Hematopoietic multipotent progenitor cell treated with erythropoietin and hydrocortisone succinate and interleukin-3 and kit ligand, for 15 days (in vitro differentiated cells): ENCODE data around the gene EFL1.

Experiments
- DNase-seq: peaks from one replicate; pipeline ENCODE4 v3.0.0-alpha.2; 2015; ENCODE audit warnings: low spot score

EFL1 gene

DNA sequence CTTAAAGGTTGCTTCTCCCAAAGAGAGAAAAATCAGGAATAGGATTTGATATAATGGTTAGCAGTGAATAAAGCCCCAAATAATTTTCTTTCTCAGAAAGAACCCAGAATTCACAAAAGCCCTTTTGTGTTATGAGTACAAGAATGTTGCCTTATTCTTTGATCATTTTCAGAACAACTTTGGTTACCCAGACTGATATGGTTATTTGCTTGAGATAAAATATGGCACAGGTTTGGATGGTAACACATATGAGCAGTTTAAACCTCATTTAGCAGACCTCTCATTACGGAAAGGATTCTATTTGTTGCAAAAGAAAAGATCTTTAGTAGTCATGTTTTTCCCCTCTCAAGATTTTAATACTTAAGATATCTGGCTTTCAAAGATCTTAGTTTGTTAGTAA lies 111.9 kb downstream of the EFL1 start:
- DNase-seq: no peak

DNA sequence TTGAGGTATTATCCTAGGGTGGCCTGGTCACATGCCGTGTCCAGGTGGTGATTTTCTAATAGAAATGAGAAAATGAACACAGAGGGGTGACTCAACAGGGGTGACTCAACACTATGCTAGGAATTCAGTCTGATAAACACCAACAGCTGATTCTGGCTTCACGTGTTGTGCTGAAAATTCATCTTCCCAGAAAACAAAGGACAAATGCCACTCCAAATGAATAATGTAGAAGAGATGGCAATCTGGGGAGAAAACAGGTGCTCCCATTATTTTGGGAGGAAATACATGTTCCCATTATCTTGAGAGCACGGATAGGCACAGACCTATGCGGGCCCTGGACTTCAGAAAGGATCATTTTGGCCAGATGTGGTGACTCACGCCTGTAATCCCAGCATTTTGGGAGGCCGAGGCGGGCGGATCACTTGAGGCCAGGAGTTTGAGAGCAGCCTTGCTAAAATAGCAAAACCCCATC lies 115.5 kb downstream of the EFL1 start:
- no peak for DNase-seq

DNA sequence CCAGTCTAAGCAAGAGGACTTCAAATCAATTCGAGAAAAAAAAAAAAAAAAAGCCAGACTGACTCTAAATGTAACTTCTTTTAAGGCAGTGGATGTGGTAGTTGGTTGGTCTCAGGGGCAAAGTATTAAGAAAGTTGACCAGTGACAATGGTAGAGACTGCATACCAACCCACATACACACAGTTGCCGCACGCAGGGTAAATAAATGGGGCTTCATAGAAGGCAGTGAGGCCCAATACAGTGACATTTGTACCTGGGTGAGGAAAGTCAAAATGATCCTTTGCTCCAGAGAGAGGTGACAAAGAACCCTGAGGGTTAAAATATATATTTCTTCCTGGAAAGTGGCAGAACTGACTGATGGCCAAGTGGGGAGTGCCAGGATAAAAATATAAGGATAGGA lies 116.0 kb downstream of the EFL1 start:
- DNase-seq: no peak

DNA sequence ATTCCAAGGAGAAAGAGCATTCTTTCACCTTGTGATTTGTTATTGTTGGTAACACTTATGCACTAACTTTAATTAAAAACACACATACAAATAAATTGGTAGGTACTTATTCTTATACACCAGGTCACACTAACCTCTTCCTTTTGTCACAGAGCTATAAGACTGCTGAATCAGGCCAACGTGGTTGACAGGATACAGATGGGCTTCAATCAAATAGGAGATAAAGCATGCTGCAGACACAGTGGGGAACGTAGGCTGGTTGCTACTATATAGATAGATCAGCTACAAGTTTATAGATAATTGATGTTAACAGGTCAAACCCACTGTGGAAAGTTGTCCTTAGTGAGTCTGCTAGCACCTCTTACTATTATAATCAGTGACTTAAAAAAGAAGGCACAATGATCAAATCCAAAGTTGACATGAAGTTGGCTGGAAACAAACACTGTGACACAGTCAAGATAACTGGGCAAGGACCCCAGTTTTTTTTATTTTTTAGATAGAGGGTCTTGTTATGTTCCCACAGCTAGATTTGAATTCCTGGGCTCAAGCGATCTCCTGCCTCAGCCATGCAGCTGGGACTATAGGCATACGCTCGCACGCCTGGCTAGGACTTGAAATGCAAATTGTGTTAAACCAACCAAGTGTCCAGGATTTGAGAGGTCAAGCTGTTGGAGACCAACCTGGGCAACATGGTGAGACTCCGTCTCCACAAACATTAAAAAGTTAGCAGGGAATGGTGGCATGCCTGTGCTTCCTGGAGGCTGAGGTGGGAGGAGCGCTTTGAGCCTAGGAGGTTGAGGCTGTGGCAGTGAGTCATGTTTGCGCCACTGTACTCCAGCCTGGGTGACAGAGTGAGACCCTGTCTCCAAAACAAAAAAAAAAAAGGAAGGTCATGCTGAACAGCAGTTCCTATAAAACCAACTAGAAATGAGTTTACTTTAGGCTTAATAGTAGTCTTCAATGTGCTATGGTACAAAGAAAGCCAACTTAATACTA lies 118.8 kb downstream of the EFL1 start:
- DNase-seq: no peak

DNA sequence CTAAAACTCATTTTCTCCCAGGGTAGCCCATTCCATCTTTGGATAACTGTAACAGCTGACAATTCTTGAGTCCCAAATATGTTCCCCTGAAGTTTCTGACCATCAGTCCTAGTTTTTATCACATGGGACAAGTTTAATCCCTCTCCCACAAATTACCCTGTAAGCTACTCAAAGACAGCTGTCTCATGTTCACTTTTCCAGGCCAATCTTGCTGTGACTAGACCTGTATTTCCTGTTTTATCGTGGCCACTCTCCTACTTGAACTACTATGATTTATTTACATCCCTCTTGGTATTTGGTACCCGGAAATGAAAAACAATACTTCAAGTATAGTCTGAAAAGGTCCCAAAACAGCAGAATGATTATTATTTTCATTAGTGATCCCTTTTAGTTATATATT lies 121.6 kb downstream of the EFL1 start:
- no peak for DNase-seq

DNA sequence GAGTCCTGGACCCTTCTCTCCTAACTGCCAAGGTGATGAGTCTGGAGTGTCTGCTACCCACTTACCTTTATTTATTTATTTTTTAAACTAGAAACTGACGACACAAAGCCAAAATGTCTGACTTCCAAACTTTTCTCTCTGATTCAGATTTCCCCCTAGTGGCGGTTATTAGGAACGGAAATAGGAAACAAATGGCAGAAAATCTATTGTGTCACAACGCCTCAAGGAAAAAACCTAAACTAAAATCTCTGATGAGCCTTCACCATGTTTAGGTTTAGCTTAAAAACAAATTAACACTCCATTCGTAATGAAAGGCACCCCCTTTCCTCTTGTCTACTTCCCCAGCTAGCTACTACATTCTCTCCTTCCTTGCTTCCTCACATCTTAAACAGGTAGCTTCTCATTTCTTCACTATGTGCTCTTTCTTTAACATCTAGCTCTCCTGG lies 122.7 kb downstream of the EFL1 start:
- DNase-seq: peak; percentile 37

DNA sequence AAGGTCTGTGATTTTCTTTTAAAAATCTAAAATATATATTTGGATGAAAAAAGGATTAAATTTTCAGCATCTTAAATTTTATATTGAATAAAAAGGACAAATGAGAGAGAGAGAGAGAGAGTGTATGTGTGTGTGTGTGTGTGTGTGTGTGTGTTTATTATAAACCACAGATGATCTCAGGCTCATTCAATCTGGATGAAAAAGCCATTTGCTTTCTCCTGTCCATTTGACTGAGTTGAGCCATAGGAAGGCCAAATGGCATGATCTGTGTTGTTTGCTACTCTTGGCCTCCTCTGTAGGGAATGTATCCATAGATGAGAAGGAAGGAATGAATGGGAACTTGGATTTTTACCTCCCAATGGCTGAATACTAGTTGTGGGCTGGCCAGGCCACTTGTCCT lies 124.2 kb downstream of the EFL1 start:
- DNase-seq: no peak

DNA sequence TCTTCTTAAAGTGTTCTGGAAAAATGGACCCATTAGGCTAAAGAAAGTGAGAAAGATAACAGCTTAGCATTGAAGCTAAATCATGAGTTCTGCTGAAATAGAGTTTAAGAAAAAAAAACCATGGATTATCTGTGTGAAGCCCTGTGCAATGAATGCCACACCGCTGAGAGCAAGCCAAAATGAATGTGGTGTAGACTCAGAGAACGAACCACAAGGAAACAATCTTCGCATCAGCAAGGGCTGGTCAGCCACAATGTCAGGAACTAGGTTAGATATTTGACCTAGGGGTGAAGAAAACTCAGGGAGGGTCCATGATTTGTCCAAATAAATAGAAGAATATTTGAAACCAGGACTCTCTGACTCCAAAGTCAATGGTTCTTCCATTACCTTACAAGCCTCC lies 125.3 kb downstream of the EFL1 start:
- no peak for DNase-seq

DNA sequence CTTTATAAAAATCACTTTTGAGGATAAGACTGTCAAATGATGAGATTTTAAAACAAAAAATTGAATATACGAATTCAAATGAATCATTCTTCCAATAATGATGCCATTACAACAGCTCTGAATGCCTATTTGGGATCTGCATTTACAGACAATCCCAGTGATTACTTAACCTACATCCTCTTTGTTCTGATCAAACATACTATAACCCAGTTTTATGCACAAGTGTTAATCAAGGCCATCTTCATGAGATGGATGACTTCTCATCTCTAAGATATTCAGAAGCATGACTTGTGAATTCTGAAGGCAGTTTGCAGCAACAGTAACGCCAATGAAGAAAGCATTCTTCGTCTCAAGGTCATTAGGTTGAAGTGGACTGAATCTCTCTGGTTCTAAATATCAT lies 126.4 kb downstream of the EFL1 start:
- no peak for DNase-seq

DNA sequence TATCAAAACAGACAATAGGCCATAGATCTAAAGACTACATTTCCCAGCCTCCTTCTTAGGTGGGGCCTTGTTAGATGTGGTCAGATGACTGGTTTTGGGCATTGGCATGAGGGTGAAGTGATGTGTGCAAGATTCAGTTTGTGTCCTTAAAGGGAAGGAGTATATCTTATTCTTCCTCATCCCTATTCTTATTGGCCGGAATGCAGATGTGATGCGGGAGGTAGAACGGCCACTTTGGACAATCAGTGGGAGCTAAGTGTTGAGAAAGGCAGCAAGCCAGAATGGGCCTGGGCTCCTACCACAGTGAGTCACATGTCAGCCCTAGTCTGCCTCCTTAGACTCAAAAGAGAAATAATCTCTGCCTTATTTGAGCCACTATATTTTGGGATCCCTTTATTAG lies 126.9 kb downstream of the EFL1 start:
- DNase-seq: no peak

DNA sequence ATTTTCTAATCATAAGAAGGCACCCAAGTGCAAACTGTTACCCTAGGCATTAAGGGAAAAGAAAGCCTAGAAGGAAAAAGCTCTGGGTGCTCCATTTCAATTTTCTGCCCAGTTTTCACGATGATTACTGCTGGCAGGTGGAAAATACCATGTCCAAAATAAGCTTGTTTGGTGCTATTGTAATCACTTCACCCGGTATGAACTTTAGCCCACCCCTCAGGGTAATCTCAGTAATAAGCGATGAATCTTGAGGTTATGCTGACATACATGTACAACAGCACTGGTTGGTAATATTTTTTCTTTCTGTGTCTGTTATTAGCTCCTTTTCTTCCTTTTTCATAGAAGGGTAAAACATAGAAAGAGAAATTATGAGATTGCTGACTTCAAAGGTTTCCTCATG lies 128.1 kb downstream of the EFL1 start:
- DNase-seq: no peak

DNA sequence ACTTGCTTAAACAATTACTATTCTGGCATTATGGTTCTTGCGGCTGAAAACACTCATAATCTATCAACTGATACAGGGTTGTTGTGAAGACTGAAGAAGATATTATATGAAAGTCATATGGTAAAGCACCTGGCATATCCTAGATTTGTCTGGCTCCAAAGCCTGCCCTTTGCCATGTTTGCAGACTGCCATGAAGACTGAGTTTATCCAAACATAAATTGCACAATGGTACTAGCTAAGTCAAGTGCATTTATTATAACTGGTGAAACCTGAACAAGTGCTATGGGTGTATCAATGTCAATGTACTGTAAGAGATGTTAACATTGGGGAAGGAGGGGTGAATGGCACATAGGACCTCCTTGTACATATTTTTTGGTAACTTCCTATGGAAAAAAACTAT lies 129.3 kb downstream of the EFL1 start:
- DNase-seq: no peak

DNA sequence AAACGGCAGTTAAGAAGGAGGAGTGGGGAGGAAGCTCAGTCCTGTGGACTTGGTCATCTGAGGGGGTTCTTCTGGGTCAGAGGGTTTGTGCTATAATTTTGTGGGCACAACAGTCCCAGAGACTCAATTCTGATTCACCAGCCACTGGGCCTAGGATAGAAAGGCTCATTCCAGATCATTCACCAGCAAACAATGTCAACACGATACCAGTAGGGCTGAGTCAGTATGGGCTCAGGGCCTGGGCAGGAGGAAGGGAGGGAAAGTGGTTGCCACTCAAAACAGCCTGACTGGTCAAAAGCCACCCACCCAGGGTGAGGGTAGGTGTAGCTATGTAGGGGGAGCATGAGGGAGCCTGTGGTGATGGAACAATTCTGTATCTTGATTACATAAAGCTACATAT lies 129.8 kb downstream of the EFL1 start:
- no peak for DNase-seq

DNA sequence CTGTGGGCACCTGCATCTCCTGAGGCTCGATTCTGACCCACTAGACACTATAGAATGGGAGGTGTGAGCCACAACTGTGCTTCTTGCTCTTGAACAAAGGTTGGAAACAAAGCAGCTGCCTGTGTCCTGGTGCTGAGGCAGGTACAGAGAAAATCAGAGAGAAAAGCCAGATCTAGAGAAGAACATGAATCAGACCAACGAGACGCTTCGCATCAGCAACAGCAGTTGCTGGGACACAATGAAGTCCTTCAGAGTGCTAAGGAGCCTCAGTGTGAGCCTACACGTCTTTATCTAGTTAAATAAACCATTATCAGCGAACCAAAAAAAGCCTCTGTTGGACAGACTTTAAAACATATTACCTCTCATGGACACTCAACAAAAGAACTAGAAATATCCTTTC lies 130.4 kb downstream of the EFL1 start:
- DNase-seq: no peak

DNA sequence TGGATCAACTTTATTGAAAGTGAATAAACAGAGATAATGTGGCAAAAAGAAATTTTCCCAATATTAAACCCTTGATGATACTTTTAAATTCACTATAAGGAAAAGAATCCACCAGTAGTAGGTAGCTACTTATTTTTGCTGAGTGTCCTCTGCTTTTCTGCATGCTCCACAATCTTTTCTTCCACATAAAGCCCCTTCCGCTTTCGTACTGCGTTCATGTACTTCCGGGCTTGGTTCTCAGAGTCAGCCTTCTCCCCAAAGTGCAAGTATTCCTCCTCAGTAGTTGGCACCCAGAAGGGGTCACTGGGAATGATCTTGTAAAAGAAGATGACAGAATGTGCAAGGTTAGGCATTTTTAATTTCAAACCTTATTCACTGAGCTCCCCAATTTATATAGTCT lies 132.3 kb downstream of the EFL1 start:
- DNase-seq: no peak

DNA sequence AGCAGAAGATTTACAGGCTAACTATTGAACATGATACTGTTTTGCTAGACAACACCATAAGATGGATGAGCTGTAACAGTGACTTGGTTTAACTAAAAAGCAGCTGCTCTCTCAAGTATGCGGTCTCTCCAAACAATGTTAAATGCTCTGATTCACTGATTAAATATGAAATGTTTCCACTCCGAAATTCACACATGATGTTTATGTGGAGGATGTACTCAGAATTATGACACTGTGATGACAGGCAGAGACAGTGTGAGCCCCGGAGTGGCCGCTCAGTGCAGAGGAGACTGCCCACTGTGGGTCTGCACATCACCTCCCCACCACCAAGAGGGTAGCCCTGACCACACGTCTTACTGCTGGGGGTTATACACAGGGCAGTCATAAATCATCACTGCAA lies 132.8 kb downstream of the EFL1 start:
- DNase-seq: no peak

DNA sequence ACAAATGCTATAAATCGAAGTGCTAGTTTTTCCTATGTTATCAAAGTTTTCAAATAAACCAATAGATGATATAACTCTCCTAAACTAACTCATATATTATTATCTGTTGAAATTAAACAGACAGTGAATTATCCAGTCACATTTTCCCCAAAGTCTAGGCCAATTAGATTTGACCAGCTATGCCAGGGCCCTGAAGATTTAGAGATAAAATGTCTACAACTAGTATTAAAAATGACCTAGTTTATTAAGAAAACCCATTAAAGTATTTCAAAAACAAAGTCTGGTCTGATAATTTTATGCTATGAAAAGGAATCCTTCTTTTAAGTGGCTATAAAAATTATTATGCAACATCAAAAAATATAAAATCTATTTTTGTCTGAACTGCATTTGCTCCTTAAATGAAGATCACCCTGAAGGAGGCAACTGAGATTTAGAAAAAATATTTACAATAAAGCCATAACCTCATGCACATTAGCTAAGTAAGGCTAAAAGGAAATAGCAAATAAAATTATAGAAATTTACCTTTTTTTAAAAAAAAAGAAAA lies 133.3 kb downstream of the EFL1 start:
- DNase-seq: no peak

DNA sequence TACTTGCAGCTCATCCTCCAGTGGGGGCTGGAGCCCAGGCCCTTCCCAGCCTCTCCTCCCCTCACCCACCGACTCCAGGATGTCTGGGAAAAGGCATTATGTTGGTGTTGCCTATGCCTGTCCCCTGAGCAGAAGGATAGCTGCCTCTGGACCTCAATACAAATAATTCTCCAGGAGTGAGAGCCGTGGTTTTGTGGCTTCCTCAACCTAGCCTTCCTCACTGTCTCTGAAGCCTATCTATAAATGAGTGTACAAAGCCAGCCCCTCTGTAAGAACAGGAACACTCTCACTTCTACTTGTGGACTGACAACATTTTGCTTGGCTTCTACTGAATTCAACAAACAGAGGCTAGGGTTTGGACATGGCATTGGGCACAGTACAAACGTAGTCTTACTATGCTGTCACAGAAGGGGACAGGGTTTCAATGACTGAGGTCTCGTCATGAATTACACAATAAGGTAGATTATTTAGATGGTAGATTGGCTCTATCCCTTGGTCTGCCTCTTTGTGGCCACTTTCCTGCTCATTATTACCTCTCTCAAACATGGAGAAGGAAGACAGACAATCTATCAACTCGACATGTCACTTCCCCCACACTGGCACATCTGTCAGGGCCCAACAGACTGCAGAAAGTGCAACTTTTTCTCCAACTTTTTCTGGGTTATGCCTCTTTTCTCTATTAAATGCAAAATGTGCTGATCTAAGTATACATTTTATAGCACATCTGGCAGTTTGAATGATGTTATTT lies 134.0 kb downstream of the EFL1 start:
- DNase-seq: no peak

DNA sequence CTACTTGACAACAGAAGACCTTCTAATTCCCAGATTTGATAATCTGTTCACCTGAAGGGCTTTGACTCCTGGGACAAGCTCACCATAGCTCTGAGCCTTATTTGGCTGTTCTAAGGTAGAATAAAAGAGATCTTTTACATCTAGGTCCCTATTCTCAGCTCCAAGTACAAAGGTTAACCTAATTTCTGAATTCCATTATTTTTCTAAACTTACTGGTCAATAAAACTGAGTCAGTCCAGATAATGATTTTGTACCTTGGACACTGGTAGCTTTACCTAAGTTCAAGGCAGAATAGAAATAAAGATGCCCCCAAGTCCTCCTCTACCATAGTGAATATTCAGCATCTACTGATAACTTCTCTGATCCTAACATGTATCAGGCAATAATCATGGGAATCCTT lies 135.0 kb downstream of the EFL1 start:
- DNase-seq: no peak

DNA sequence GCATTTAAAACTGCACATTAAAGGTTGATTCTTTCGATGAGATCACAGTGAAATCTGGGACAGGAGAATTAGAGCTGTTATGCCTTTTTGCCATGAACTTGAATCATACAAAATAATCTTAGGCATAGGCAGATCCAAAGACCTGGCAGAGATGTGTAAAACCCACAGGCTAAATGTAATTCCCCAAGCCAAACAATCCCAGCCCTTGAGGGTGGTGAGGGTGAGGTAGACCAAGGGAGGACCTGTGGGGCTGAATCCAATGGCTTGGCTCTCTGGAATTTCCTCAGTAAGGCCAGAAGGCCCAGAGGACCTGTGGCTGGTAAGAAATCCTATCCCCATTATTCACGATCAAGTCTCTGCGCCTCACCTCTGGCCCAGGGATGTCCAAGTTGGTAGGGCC lies 136.2 kb downstream of the EFL1 start:
- no peak for DNase-seq

DNA sequence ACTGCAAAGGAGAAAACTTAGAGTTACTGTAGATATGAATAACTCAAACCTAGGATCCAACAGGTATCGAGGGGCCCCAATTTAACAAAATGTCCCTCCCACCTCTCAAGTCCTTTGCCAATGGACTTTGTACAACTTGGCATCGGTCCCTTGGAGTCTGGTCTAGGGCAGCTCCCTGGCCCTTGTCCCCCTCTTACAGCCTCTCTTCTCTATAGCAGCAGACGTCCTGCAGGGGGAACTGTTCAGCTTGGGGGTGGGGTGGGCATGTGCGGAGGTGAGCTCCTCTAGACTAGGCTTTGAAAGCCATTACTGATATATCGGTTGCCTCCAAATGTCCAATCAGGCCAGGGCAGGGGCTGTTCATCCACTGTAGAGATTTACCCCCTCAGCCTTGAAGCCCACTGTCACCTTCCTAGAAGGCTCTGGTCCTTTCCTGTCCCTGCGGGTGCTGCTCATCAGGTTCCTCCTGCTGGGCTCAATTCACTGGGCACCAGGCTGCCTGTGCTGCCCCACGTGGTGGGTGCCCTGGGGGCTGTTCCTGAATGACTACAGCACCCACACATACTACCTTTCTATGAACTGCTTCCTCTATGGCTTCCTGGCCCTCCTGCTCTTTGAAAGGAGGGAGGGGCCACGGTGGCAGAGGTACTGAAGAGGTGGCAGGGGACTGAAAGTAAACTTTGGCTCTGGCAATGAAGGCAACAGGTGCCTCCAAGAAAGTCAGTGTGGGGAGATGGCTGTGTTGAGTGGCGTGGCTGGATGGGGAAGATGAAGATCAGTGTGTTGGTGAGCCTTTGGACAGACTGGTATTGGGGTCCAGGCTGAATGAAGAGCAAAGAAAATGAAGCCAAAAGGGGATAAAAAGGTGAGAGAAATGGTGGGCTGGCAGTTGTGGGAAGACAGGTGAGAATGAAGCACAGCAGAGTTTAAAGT lies 137.9 kb downstream of the EFL1 start:
- DNase-seq: no peak
